Loucy (cell line): ENCODE results near the gene CYCS.

ENCODE experiments used
- EZH2phosphoT487 ChIP-seq: fragments of 200-600 bp; IDR thresholded peaks from 2 replicates; pipeline ENCODE4 v1.6.1; 2018; ENCODE audit warnings: antibody characterized with exemption, mild to moderate bottlenecking, moderate library complexity, borderline replicate concordance
- TF ChIP-seq, protein P1 (sequence below): fragments of 200-600 bp; sonication (generic); conservative IDR thresholded peaks from 2 replicates; pipeline ENCODE4 v1.5.1; 2014; ENCODE audit warnings: mild to moderate bottlenecking, antibody characterized with exemption, low read length

DNA sequence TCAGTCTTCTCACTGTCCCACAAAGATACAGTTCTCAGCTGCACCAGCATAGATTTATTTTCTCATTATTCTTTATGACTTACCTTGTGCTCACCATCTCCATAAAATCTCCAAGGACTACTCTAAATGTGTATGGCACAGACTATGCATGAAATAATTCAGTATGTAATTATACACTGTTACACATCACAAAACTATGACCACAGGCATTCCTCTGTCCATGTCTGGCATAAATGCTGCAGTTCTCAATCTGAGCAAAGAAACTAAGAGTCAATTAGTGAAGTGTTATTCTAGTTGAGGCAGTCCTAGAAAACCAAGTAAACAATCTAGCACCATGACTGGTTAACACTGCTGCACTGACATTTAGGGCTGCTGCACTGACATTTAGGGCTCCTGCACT, 2.7 kb downstream of the CYCS start:
- TF ChIP-seq, protein P1, sequence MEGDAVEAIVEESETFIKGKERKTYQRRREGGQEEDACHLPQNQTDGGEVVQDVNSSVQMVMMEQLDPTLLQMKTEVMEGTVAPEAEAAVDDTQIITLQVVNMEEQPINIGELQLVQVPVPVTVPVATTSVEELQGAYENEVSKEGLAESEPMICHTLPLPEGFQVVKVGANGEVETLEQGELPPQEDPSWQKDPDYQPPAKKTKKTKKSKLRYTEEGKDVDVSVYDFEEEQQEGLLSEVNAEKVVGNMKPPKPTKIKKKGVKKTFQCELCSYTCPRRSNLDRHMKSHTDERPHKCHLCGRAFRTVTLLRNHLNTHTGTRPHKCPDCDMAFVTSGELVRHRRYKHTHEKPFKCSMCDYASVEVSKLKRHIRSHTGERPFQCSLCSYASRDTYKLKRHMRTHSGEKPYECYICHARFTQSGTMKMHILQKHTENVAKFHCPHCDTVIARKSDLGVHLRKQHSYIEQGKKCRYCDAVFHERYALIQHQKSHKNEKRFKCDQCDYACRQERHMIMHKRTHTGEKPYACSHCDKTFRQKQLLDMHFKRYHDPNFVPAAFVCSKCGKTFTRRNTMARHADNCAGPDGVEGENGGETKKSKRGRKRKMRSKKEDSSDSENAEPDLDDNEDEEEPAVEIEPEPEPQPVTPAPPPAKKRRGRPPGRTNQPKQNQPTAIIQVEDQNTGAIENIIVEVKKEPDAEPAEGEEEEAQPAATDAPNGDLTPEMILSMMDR, result no peak
- no peak for TF ChIP-seq EZH2phosphoT487
